Neural progenitor cell (in vitro differentiated cells): Measurements from ENCODE around the gene MED27. TPM values are rescaled to one million over a fixed set of nuclear protein-coding genes. Genes with fewer than 3 reads are reported as not detected.

Experiments
- DNase-seq: peaks from one replicate; pipeline ENCODE4 v3.0.0-alpha.2; 2016; ENCODE audit warnings: low spot score
- H2AFZ ChIP-seq: fragments of 200-600 bp; sonication (generic); replicated peaks from 2 replicates; pipeline ENCODE4 v1.6.1; 2016; ENCODE audit warnings: antibody characterized with exemption
- H3F3A ChIP-seq: fragments of 200-600 bp; sonication (generic); 2 replicates; pipeline ENCODE4 v1.6.1; 2016; ENCODE audit warnings: antibody characterized with exemption, low read depth
- H3K27ac ChIP-seq: fragments of 200-600 bp; sonication (generic); 2 replicates; pipeline ENCODE4 v1.5.1; 2016; ENCODE audit warnings: mild to moderate bottlenecking
- H3K27me3 ChIP-seq: fragments of 200-600 bp; sonication (generic); 2 replicates; pipeline ENCODE4 v1.6.1; 2016; ENCODE audit warnings: mild to moderate bottlenecking, moderate library complexity
- H3K36me3 ChIP-seq: fragments of 200-600 bp; sonication (generic); 2 replicates; pipeline ENCODE4 v1.5.1; 2016
- H3K4me1 ChIP-seq: fragments of 200-600 bp; sonication (generic); 2 replicates; pipeline ENCODE4 v1.6.1; 2016; ENCODE audit warnings: mixed run types
- H3K4me2 ChIP-seq: fragments of 200-600 bp; sonication (generic); 2 replicates; pipeline ENCODE4 v1.6.1; 2016
- H3K4me3 ChIP-seq: fragments of 200-600 bp; sonication (generic); 2 replicates; pipeline ENCODE4 v1.5.1; 2016
- H3K79me2 ChIP-seq: fragments of 200-600 bp; sonication (generic); 2 replicates; pipeline ENCODE4 v1.6.1; 2016; ENCODE audit warnings: low read depth
- H3K9ac ChIP-seq: fragments of 200-600 bp; sonication (generic); 2 replicates; pipeline ENCODE4 v1.6.1; 2016
- H3K9me3 ChIP-seq: fragments of 200-600 bp; sonication (generic); 2 replicates; pipeline ENCODE4 v1.5.1; 2016; ENCODE audit warnings: low read depth
- H4K20me1 ChIP-seq: fragments of 200-600 bp; sonication (generic); 2 replicates; pipeline ENCODE4 v1.6.1; 2016; ENCODE audit warnings: low read depth
- H3K27ac Mint-ChIP-seq: 3 replicates; pipeline ENCODE4 v1.8.0; 2021; ENCODE audit warnings: mixed read lengths
- H3K27me3 Mint-ChIP-seq: 2 replicates; pipeline ENCODE4 v1.8.0; 2022; ENCODE audit warnings: low read depth, mild to moderate bottlenecking, inconsistent platforms, moderate library complexity, mixed read lengths; ENCODE audit not compliant: insufficient read depth
- H3K36me3 Mint-ChIP-seq: 3 replicates; pipeline ENCODE4 v1.8.0; 2021; ENCODE audit warnings: mixed read lengths
- H3K4me1 Mint-ChIP-seq: 3 replicates; pipeline ENCODE4 v1.8.0; 2021; ENCODE audit warnings: mixed read lengths
- H3K4me3 Mint-ChIP-seq: 3 replicates; pipeline ENCODE4 v1.8.0; 2021; ENCODE audit warnings: mild to moderate bottlenecking, moderate library complexity, mixed read lengths
- H3K9me3 Mint-ChIP-seq: 3 replicates; pipeline ENCODE4 v1.8.0; 2020; ENCODE audit warnings: mixed read lengths
- CTCF ChIP-seq: fragments of 200-600 bp; sonication (generic); IDR thresholded peaks from 2 replicates; pipeline ENCODE4 v1.5.1; 2017; ENCODE audit warnings: antibody characterized with exemption, mild to moderate bottlenecking
- EZH2 ChIP-seq: fragments of 200-600 bp; sonication (generic); IDR thresholded peaks from 2 replicates; pipeline ENCODE4 v1.6.1; 2017; ENCODE audit warnings: antibody characterized with exemption, mild to moderate bottlenecking, moderate library complexity
- EZH2phosphoT487 ChIP-seq: fragments of 200-600 bp; sonication (generic); IDR thresholded peaks from 2 replicates; pipeline ENCODE4 v1.6.1; 2017; ENCODE audit warnings: antibody characterized with exemption
- total RNA-seq: library from RNA; depleted of rRNA; stranded (reverse); fragments of >200 nt; gene quantifications from 2 replicates; pipeline ENCODE4 v1.2.3, GENCODE V29; 2015; ENCODE audit warnings: low replicate concordance

The MED27 gene
- total RNA-seq, 1 donor from 2014 or later = 15.1 TPM

GRCh38 chr9:132066511-132066910 is 13.2 kb downstream of the MED27 start:
- Mint-ChIP-seq H3K27me3 (peaks cover 4% of the 10 kb centered on the region), H3K4me3 (no peak overlapping the region), H3K27ac (no peak overlapping the region), H3K36me3 (peaks cover 3% of the 10 kb centered on the region), H3K4me1 (no peaks in the 10 kb centered on the region), H3K9me3 (no peaks in the 10 kb centered on the region)
- H2AFZ ChIP-seq = no peak overlapping the region
- H3F3A ChIP-seq = no peaks in the 10 kb centered on the region
- no peak overlapping the region for H3K9ac ChIP-seq
- peaks cover 3% of the 10 kb centered on the region for H3K4me1 ChIP-seq
- no peak for TF ChIP-seq EZH2phosphoT487
- TF ChIP-seq CTCF = no peak
- no peak for TF ChIP-seq EZH2
- no peak overlapping the region for H3K27ac ChIP-seq
- H3K27me3 ChIP-seq = no peaks in the 10 kb centered on the region
- H3K4me2 ChIP-seq = no peak overlapping the region
- DNase-seq = no peak
- H3K36me3 ChIP-seq = no peaks in the 10 kb centered on the region
- H3K4me3 ChIP-seq = no peak overlapping the region
- H3K9me3 ChIP-seq = no peaks in the 10 kb centered on the region
- H3K79me2 ChIP-seq = peaks cover 38% of the 10 kb centered on the region
- H4K20me1 ChIP-seq = peaks cover 61% of the 10 kb centered on the region

DNA sequence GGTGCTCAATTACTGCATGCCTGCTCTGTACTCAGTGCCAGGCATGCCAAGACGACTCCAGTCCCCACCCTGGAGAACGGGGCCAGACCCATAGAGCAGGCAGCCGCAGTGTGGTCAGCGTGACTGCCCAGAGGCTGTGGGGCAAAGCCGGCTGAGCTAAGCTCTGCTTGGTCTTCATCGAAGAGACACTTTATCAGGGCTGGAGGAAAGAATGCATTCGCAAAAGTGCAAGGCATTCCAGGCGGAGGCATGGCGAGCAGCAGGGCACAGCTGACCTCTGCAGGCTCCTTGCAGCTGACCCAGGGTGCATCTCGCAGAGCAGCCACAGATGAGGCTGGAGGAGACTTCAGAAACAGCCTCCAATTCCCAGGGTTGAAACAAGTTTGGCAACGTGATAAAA is 13.6 kb downstream of the MED27 start:
- Histone ChIP-seq H3K27me3 (no peaks in the 10 kb centered on the region), H3K4me1 (peaks cover 3% of the 10 kb centered on the region), H3F3A (no peaks in the 10 kb centered on the region), H3K4me2 (no peak overlapping the region), H3K9ac (no peak overlapping the region), H2AFZ (no peak overlapping the region), H3K9me3 (no peaks in the 10 kb centered on the region), H4K20me1 (peaks cover 61% of the 10 kb centered on the region), H3K27ac (no peak overlapping the region), H3K36me3 (no peaks in the 10 kb centered on the region), H3K79me2 (peaks cover 34% of the 10 kb centered on the region), H3K4me3 (no peak overlapping the region)
- no peak overlapping the region for H3K27ac Mint-ChIP-seq
- DNase-seq = no peak
- TF ChIP-seq CTCF (no peak), EZH2phosphoT487 (no peak), EZH2 (no peak)
- no peaks in the 10 kb centered on the region for H3K9me3 Mint-ChIP-seq
- H3K36me3 Mint-ChIP-seq = peaks cover 3% of the 10 kb centered on the region
- no peaks in the 10 kb centered on the region for H3K4me1 Mint-ChIP-seq
- peaks cover 1% of the 10 kb centered on the region for H3K27me3 Mint-ChIP-seq
- H3K4me3 Mint-ChIP-seq = no peak overlapping the region

DNA sequence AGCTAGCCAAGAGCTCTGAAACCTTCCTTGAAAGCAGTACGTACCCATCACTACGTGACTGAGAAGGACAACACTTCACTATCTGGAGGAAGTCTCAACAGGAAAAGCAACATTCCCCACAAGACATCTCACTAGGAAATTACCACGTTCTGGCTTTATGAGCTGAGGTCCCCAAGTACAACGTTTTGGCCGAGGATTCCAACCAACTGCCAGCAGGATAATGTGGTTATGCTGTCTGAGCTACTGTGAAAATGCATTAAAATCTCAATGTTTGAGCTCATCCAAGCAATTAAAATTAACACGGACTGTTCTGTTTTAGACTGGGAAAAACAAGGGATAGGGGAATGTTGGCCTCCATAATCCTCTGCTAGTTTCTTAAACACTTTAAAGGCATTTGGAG is 16.4 kb downstream of the MED27 start:
- no peak for DNase-seq
- Histone ChIP-seq H3K9me3 (no peaks in the 10 kb centered on the region), H3K4me2 (no peak overlapping the region), H2AFZ (no peak overlapping the region), H3K9ac (no peak overlapping the region), H3K4me1 (peaks cover 3% of the 10 kb centered on the region), H3F3A (no peaks in the 10 kb centered on the region), H4K20me1 (peaks cover 47% of the 10 kb centered on the region), H3K27ac (no peak overlapping the region), H3K27me3 (no peaks in the 10 kb centered on the region), H3K79me2 (peaks cover 41% of the 10 kb centered on the region), H3K4me3 (no peak overlapping the region), H3K36me3 (no peaks in the 10 kb centered on the region)
- peaks cover 8% of the 10 kb centered on the region for H3K36me3 Mint-ChIP-seq
- TF ChIP-seq EZH2 = no peak
- no peak for TF ChIP-seq EZH2phosphoT487
- TF ChIP-seq CTCF = no peak
- H3K4me1 Mint-ChIP-seq = no peaks in the 10 kb centered on the region
- H3K27me3 Mint-ChIP-seq = no peaks in the 10 kb centered on the region
- no peaks in the 10 kb centered on the region for H3K9me3 Mint-ChIP-seq
- H3K27ac Mint-ChIP-seq = no peak overlapping the region
- H3K4me3 Mint-ChIP-seq = no peak overlapping the region
